PC-3 (cell line): ENCODE data around the gene IRF2BP1.

Experiments used
- EZH2 ChIP-seq: fragments of 300-600 bp; sonication (generic); IDR thresholded peaks from one replicate; pipeline ENCODE4 v1.6.1; 2017; ENCODE audit warnings: antibody characterized with exemption, mild to moderate bottlenecking, low read length; ENCODE audit not compliant: unreplicated experiment
- EZH2phosphoT487 ChIP-seq: fragments of 300-600 bp; sonication (generic); IDR thresholded peaks from 2 replicates; pipeline ENCODE4 v1.6.1; 2018; ENCODE audit warnings: mild to moderate bottlenecking, antibody characterized with exemption, low read length, borderline replicate concordance
- TF ChIP-seq, protein P1 (sequence below): fragments of 300-600 bp; sonication (generic); conservative IDR thresholded peaks from 2 replicates; pipeline ENCODE4 v1.5.1; 2017; ENCODE audit warnings: antibody characterized with exemption, low read depth, mild to moderate bottlenecking, low read length

DNA sequence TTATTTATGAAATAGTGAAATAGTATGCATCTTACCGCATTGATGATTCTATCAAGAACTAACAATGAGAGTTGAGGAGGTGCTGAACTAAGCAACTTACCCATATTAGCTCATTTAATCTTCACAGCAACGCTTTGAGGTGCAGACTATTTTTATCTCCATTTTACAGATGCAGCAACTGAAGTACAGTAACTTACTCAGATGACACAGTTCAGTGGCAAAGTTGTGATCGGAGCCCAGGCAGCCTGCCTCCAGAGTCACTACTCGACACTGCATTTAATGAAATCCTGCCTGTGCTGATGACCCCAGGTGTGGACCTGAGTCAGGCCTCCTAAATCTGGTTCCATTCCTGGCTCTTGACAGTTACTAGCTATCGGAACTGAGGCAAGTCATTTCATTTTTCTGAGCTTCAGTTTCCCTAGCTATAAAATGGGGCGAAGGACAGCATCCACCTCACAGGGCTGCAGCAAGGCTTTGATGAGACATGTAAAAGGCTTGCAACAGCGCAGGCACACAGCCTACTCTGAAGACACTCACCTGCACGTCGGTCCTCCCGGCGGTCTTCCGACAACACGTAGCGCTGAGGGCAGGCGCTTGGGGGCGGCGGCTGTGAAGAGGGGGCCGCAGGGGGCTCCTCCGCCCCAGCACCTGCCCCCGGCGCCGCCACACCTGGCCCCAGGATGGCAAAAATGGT, 14.9 kb upstream of the IRF2BP1 start:
- TF ChIP-seq, protein P1, sequence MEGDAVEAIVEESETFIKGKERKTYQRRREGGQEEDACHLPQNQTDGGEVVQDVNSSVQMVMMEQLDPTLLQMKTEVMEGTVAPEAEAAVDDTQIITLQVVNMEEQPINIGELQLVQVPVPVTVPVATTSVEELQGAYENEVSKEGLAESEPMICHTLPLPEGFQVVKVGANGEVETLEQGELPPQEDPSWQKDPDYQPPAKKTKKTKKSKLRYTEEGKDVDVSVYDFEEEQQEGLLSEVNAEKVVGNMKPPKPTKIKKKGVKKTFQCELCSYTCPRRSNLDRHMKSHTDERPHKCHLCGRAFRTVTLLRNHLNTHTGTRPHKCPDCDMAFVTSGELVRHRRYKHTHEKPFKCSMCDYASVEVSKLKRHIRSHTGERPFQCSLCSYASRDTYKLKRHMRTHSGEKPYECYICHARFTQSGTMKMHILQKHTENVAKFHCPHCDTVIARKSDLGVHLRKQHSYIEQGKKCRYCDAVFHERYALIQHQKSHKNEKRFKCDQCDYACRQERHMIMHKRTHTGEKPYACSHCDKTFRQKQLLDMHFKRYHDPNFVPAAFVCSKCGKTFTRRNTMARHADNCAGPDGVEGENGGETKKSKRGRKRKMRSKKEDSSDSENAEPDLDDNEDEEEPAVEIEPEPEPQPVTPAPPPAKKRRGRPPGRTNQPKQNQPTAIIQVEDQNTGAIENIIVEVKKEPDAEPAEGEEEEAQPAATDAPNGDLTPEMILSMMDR, result no peak
- no peak for TF ChIP-seq EZH2phosphoT487
- no peak for TF ChIP-seq EZH2
